ENCODE measurements around the gene SOS1.
A peak's percentile ranks its signal among the peaks of the same experiment; 100 is the strongest.

DNA sequence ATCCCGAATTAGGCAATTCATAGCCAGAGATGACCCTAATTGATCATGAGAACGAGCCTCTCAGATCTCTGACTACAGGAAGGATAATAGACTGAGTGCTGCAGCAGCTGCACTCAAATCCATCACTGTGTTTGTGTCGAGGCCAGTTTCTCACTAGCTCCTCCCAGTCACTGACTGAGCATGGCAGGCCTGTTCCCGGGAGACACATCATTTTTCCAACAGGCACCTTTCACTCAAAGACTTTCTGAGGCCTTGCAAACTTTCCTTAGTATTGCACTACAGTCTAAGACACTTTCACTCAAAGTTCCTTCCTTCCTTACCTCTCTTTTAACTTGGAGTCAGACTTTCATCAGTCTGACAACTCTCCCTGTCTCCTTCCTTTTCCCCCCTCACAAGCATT lies 13.7 kb downstream of the SOS1 start:
- TF ChIP-seq ELF4 (IDR thresholded peaks at IDR 0.05) (no peak), FOXK2 (IDR thresholded peaks at IDR 0.05) (no peak), TARDBP (IDR thresholded peaks at IDR 0.05) (no peak), BHLHE40 (IDR thresholded peaks at IDR 0.05; ENCODE audit: borderline replicate concordance) (no peak), SP1 (IDR thresholded peaks at IDR 0.05) (no peak), HDGF (IDR thresholded peaks at IDR 0.05; ENCODE audit: borderline replicate concordance) (no peak), FOXA1 (IDR thresholded peaks at IDR 0.05) (no peak), ZNF384 (IDR thresholded peaks at IDR 0.05) (no peak)
- TF ChIP-seq, protein P1, sequence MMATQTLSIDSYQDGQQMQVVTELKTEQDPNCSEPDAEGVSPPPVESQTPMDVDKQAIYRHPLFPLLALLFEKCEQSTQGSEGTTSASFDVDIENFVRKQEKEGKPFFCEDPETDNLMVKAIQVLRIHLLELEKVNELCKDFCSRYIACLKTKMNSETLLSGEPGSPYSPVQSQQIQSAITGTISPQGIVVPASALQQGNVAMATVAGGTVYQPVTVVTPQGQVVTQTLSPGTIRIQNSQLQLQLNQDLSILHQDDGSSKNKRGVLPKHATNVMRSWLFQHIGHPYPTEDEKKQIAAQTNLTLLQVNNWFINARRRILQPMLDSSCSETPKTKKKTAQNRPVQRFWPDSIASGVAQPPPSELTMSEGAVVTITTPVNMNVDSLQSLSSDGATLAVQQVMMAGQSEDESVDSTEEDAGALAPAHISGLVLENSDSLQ (IDR thresholded peaks at IDR 0.05) = peak; percentile 74

Data from HEK293T (cell line).